Activated CD4-positive, alpha-beta T cell treated with anti-CD3 and anti-CD28 coated beads, Interleukin-2, Interleukin-4, amounts not matched to agents 100 ng/mL and 50 ng/mL, durations not matched to agents 16 hours and 8 hours (primary cell): ENCODE measurements around the gene C16orf74.

Source experiments
- DNase-seq: peaks from one replicate; pipeline ENCODE4 v3.0.0-alpha.2; 2020; ENCODE audit warnings: low spot score

The C16orf74 gene

DNA sequence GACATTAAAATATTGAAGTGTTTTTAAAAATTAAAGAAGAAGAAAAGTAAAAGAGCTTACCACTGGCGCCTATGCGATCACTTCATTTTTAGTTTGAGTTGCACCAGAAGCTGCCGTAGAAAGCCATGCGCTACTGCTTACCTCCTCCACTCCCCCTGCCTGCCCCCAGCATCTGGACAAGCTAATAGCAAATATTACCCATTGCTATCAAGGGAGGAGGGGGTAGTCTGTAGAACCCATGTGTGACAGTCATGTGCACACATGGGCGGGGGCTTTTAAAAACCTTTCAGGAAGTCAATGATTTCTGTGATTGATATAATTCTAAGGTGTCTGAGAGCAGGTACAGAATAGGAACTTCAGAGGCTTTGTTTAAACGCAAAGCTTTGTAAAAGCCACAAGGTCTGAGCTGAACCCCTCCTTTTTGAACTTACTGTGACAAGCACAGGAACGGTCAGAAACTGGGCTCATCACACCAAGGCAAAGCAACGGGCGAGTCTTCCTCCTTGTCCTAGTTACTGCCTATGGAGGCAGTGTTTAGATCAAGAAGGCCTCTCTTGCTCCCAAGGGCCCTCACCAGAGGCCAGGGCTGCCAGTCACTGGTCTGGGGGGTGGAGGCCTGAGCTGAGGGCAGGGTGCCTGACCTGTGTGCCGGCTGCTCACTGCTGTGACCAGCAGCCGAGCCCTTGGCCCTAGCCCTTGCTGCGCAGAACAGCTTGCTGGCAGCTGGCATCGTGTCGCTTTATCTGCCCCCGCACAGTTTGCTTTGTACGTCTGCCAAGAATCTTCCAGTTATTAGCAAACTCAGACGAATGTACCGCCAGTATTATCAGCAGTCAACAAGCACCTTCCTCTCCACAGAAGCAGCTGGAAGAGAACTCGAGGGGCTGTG lies 77.1 kb downstream of the C16orf74 start:
- DNase-seq: no peak

- DNase-seq: no peak
Measured at GRCh38 chr16:85670840-85671239, 80.1 kb downstream of the C16orf74 start.

- DNase-seq: no peak
Measured at GRCh38 chr16:85668676-85669424, 82.0 kb downstream of the C16orf74 start.

DNA sequence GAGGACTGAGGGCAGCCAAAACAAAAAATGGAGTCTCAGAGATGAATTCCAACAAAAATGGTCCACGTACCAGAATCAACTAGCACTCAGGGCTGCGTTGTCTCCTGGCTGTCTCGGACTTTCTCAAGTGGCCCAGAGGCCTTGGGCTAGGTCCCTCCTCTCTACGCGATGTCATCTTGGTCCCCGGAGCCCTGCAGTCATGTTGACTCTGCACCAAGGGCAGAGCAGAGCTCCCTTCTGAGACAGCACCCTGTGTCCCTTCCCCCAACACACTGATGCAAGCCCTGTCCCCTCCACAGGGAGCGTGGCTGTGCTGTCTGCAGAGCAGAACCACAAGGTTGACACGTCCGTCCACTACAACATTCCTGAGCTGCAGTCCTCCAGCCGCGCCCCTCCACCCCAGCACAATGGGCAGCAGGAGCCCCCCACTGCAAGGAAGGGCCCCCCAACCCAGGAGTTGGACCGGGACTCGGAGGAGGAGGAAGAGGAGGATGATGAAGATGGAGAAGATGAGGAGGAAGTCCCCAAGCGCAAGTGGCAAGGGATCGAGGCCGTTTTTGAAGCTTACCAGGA lies 83.0 kb downstream of the C16orf74 start:
- DNase-seq: no peak

DNA sequence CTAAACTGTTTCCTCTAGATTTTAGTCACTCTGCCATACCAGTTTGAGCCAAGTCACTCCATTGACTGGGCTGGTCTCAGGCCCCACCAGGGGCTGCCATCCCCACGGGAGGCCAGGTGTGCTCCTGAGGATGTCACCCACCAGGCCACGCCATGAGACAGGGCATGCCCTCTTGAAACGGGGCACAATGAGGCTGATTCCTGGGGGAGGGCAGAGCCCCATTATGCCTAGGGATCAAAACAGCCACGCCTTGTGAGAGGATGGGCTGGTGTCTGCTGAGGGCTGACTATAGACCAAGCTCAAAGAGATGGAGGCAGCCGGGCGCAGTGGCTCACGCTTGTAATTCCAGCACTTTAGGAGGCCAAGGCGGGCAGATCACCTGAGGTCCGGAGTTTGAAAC lies 83.6 kb downstream of the C16orf74 start:
- DNase-seq: no peak

- no peak for DNase-seq
Measured at GRCh38 chr16:85665929-85666328, 85.0 kb downstream of the C16orf74 start.

DNA sequence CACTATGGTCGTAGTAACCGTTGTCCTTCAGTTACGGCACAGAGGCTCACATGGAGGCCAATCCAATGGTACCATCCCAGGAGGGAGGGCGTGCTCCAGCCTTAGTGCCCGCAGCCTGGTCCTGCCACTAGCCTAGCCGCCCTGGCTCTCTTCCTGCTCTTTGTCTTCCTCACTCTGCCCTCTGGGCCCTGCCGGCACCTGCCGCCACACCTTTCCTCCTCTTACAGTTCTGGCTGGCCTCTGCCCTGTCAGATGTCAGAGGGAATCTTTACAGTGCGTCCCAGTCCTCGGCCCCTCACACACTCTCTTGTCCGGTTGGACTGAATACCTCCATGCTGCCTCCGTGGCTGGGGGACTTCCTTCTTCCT lies 85.5 kb downstream of the C16orf74 start:
- no peak for DNase-seq

- no peak for DNase-seq
Measured at GRCh38 chr16:85664580-85665372, 86.1 kb downstream of the C16orf74 start.

- DNase-seq: no peak
Measured at GRCh38 chr16:85663891-85664321, 87.0 kb downstream of the C16orf74 start.

GRCh38 chr16:85662976-85663830 lies 87.7 kb downstream of the C16orf74 start:
- DNase-seq: no peak

GRCh38 chr16:85662482-85662812 lies 88.4 kb downstream of the C16orf74 start:
- DNase-seq: no peak

- no peak for DNase-seq
Measured at GRCh38 chr16:85661740-85662481, 89.0 kb downstream of the C16orf74 start.

GRCh38 chr16:85660843-85661739 lies 89.8 kb downstream of the C16orf74 start:
- DNase-seq: no peak

- DNase-seq: peak; percentile 67
Measured at GRCh38 chr16:85659805-85660511, 90.9 kb downstream of the C16orf74 start.

- no peak for DNase-seq
Measured at GRCh38 chr16:85659336-85659735, 91.6 kb downstream of the C16orf74 start.

DNA sequence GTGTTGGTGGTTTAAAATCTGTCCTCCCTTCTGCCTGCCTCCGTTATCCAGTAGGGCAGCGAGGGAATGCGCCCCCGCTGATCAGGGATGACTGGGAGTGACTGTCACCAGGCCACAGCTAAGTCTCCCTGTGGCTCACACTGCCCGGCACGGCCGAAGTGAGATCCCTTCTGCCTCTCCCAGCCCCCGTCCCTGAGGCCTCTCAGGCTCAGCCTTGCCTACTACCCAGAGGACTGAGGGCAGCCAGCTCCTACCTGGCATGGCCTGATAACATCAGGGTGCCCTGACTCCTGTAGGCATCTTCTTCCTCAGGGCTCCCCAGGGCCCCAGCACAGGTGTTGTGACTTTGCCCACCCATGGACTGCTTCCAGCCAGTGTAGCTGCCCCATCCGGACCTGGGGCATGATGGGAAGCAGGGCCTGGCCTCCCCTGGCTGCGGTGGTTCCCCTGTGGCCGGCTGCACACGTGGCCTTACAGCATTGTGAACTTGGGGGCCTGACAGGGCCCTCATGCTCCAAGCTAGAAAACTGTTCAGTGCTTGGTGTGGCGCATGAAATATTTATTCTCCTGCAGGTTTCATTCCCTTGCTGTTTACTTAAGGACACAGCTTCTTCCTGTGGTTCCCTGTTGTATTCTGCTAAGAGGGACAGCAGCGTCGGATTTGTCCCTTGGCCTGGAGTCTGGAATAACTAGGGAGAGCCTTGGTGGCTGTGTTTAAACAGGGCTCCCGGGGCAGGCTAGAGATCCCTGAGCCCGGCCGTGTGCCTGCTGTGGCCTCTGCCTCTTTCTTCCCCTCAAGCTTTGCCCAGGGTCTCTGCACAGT lies 92.2 kb downstream of the C16orf74 start:
- DNase-seq: no peak

DNA sequence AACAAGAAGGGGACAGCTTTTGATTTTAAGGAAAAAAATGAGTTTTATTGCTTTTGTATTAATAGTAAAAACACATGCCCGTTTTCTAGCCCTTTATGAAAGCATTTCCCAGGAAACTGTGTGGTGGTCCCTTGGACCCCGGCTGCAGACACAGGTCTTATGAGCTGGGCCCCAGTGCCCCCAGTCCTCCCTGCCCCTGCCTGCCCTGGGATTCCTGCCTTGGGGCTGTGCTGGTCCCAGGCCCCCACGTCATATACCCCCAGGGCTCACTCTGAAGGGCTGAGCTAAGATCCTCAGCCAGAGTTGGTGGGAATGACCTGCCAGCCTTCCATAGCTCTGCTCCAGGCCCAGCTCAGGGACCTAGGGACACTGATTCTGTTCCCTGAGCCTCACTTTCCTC lies 92.9 kb downstream of the C16orf74 start:
- no peak for DNase-seq
